ENCODE measurements around the gene MIER3. TPM values are rescaled to one million over a fixed set of nuclear protein-coding genes. Genes with fewer than 3 reads are reported as not detected.
A peak's percentile ranks its signal among the peaks of the same experiment; 100 is the strongest.

Gene MIER3
- polyA plus RNA-seq, 2 of the 4 experiments (the other 2 are of a cell fraction): 9.4 to 26.1 TPM

DNA sequence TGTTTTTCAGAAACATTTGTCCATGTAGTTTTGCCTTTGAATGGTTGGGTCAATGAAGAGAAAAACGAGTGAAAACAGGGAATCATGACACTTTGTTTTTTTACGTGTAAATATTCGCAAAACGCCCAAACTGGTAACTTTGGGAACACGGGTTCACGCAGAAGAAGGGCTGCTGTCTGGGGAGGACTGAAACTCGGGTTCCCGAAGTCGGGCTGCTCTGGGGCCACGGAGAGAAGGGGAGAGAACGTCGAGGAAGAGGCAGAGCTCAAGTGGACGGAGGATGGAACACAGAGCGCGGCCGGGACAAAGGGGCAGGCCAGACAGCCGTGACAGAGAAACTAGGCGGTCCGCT lies 43.0 kb downstream of the MIER3 start:
- 14% methylated on average over 19 of the region's 19 CpGs for WGBS (ENCODE audit: missing lambda C conversion rate)
- DNase-seq (ENCODE audit: low read depth in 1 of 2, low spot score in 1 of 2): no peak
- ChIA-PET POLR2A (interaction anchor here (0.5 to 2.8 kb wide), 10 partner anchors 10 to 1433 kb away, joined by 3 to 25 read pairs (median 6); no protein-coding TSS in a partner anchor), CTCF (interaction anchor here (0.8 to 1.8 kb wide), 4 partner anchors 8 to 311 kb away, joined by 3 to 10 read pairs (median 5); no protein-coding TSS in a partner anchor)
- H3K27ac ChIP-seq: peak overlapping the region; percentile 82 to 86
- peak overlapping the region; percentile 77 for H3K4me2 ChIP-seq
- peak overlapping the region; percentile 71 for H3K4me3 ChIP-seq
- FAIRE-seq: no peak
- H3K9me3 ChIP-seq: peaks cover 10% of the 10 kb centered on the region; the same call in 2 of the 3 replicates
- peak; percentile 79 to 83 for ATAC-seq
- peaks cover 4% of the 10 kb centered on the region; the same call in 1 of the 3 replicates for H3K4me1 ChIP-seq
- TF ChIP-seq RNF2 (IDR thresholded peaks at IDR 0.05; ENCODE audit: borderline replicate concordance, low read depth) (peak; percentile 46; the same call in 1 of the 2 replicates), EHF (CRISPR knock-in tag; IDR thresholded peaks at IDR 0.05) (no peak), JUN (IDR thresholded peaks at IDR 0.05) (no peak), HEYL (CRISPR knock-in tag; IDR thresholded peaks at IDR 0.05) (no peak)
- TF ChIP-seq, protein P1, sequence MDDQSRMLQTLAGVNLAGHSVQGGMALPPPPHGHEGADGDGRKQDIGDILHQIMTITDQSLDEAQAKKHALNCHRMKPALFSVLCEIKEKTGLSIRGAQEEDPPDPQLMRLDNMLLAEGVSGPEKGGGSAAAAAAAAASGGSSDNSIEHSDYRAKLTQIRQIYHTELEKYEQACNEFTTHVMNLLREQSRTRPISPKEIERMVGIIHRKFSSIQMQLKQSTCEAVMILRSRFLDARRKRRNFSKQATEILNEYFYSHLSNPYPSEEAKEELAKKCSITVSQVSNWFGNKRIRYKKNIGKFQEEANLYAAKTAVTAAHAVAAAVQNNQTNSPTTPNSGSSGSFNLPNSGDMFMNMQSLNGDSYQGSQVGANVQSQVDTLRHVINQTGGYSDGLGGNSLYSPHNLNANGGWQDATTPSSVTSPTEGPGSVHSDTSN (IDR thresholded peaks at IDR 0.05): no peak

DNA sequence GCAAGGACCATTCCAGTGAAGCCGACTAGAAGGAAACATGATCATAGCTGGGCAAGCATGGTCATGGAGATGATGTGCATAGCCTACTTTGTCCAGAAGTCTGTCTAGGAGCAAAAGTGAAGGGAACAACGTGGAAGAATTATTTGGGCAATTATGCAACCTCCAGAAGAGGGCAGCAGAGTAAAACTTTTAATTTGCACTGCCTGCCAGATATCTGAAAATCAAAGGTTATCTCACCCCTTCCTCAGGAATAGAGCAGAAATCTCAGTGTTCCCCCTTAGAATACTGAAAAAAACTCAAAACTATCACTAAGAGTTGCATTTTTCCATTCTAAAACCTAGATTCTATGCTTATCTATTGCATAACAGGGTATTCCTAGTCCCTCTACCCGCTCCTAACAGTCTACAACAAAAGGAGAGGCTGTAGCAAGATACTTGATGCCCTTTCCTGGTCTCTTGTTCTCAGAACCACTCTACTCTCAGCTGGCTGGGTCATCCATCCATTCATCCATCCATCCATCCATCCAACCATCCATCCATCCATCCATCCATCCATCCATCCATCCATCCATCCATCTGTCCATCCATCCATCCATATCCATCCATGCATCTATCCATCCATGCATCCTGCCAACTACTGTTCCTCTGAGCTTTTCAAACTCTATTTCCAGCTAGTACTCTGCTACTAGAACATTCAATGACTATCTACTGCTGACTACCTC lies 50.9 kb downstream of the MIER3 start:
- Histone ChIP-seq H3K4me3 (no peak overlapping the region), H3K4me2 (no peak overlapping the region), H3K4me1 (no peaks in the 10 kb centered on the region), H3K27ac (no peak overlapping the region), H3K9me3 (peaks cover 13% of the 10 kb centered on the region; the same call in 2 of the 3 replicates)
- POLR2A ChIA-PET: interaction anchor here (1.8 kb wide), 1 partner anchor 9 kb away, joined by 9 read pairs; the partner anchor contains the start of gene SETD9
- peak; percentile 47 to 55 for DNase-seq (ENCODE audit: low read depth in 1 of 2, low spot score in 1 of 2)
- ATAC-seq: peak; percentile 89 to 91
- no peak for TF ChIP-seq HOXA7 (CRISPR knock-in tag; IDR thresholded peaks at IDR 0.05)
- peak; percentile 92 for TF ChIP-seq SMC3 (IDR thresholded peaks at IDR 0.05)
- peak in 1 of 2 experiments; percentile 41; a peak in 1 of 4 replicates for TF ChIP-seq CEBPB (IDR thresholded peaks at IDR 0.05)
- TF ChIP-seq KDM5A (IDR thresholded peaks at IDR 0.05): no peak
- TF ChIP-seq RAD21 (conservative IDR thresholded peaks at IDR 0.05 in 1 of 2, IDR thresholded peaks at IDR 0.05 in 1 of 2): peak; percentile 91
- TF ChIP-seq, protein P2, sequence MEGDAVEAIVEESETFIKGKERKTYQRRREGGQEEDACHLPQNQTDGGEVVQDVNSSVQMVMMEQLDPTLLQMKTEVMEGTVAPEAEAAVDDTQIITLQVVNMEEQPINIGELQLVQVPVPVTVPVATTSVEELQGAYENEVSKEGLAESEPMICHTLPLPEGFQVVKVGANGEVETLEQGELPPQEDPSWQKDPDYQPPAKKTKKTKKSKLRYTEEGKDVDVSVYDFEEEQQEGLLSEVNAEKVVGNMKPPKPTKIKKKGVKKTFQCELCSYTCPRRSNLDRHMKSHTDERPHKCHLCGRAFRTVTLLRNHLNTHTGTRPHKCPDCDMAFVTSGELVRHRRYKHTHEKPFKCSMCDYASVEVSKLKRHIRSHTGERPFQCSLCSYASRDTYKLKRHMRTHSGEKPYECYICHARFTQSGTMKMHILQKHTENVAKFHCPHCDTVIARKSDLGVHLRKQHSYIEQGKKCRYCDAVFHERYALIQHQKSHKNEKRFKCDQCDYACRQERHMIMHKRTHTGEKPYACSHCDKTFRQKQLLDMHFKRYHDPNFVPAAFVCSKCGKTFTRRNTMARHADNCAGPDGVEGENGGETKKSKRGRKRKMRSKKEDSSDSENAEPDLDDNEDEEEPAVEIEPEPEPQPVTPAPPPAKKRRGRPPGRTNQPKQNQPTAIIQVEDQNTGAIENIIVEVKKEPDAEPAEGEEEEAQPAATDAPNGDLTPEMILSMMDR (IDR thresholded peaks at IDR 0.05): peak; percentile 91
- 31% methylated on average over 3 of the region's 3 CpGs for WGBS (ENCODE audit: missing lambda C conversion rate)
- no peak for FAIRE-seq
- CTCF ChIA-PET: interaction anchor here (0.5 to 11.8 kb wide), 60 partner anchors 8 to 655 kb away, joined by 3 to 112 read pairs (median 4); partner anchors contain the start of gene SETD9

DNA sequence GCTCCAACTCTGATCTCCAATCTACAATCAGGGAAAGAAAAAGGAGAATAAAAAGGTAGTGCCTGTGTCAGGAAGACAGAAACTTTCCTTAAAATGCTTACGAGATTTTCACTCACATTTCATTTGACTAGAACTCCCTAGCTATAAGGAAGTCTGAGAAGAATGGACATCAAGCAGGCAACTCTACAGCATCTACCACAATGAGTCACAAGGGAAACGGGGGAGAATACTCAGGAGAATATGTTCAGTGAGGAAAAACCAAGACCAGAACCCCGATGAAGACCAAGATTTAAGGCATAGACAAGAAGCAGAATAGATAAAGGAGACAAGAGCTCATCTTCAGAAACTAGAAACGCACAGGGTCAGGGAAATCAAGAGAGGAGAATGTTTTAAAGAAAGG lies 51.5 kb downstream of the MIER3 start:
- ATAC-seq (peak in 1 of 2 experiments; percentile 57; a peak in 4 of 6 replicates), FAIRE-seq (no peak), DNase-seq (ENCODE audit: low read depth in 1 of 2, low spot score in 1 of 2) (no peak)
- peaks cover 13% of the 10 kb centered on the region; the same call in 2 of the 3 replicates for H3K9me3 ChIP-seq
- H3K4me2 ChIP-seq: no peak overlapping the region
- H3K4me3 ChIP-seq: no peak overlapping the region
- CTCF ChIA-PET: interaction anchor here (0.7 to 11.8 kb wide), 47 partner anchors 9 to 655 kb away, joined by 3 to 112 read pairs (median 4); partner anchors contain the start of gene SETD9
- H3K4me1 ChIP-seq: no peaks in the 10 kb centered on the region
- POLR2A ChIA-PET: interaction anchor here (1.8 kb wide), 1 partner anchor 9 kb away, joined by 9 read pairs; the partner anchor contains the start of gene SETD9
- WGBS (ENCODE audit: missing lambda C conversion rate): 39% methylated on average over 4 of the region's 4 CpGs
- H3K27ac ChIP-seq: no peak overlapping the region
- TF ChIP-seq ZC3H11A (IDR thresholded peaks at IDR 0.05) (no peak), POLR2AphosphoS2 (conservative IDR thresholded peaks at IDR 0.05; ENCODE audit: low read length) (no peak), CBX8 (IDR thresholded peaks at IDR 0.05) (no peak), HOXA7 (CRISPR knock-in tag; IDR thresholded peaks at IDR 0.05) (no peak), ZNF302 (CRISPR knock-in tag; IDR thresholded peaks at IDR 0.05) (no peak), NR3C1 (IDR thresholded peaks at IDR 0.05) (no peak), POLR2A (IDR thresholded peaks at IDR 0.05; ENCODE audit: low read length) (no peak)
- TF ChIP-seq, protein P3, sequence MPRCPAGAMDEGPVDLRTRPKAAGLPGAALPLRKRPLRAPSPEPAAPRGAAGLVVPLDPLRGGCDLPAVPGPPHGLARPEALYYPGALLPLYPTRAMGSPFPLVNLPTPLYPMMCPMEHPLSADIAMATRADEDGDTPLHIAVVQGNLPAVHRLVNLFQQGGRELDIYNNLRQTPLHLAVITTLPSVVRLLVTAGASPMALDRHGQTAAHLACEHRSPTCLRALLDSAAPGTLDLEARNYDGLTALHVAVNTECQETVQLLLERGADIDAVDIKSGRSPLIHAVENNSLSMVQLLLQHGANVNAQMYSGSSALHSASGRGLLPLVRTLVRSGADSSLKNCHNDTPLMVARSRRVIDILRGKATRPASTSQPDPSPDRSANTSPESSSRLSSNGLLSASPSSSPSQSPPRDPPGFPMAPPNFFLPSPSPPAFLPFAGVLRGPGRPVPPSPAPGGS (IDR thresholded peaks at IDR 0.05): no peak

Measured in A549 (cell line).